Activated T-helper 1 cell treated with Interleukin-2 at 50 U/mL for 16 hours (primary cell): Measurements from ENCODE around the gene PLP1.
"Not testable (repeated sequence)": the region's sequence is repeated elsewhere in the genome, so short reads cannot be mapped to it uniquely, and the experiment has no call there.

ENCODE experiments used
- DNase-seq: peaks from one replicate; pipeline ENCODE4 v3.0.0-alpha.2; 2020; ENCODE audit warnings: low read depth

The PLP1 gene

DNA sequence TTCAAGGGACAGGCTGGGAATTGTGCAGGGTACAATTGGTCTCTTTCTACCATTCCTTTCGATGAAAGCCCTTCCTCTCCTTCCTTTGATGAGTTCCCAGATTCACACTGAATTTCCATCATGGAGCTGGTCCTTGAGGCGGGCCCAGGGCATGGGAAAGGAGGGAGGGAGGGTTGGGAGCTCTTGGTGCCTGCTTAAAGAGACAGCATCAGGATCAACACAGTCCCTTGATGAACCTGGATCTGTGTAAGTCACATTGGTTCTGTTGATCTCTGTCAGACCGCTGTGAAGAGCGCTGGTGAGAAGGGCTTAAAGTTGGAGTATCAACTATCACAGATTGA lies 4.4 kb downstream of the PLP1 start:
- DNase-seq = no peak

DNA sequence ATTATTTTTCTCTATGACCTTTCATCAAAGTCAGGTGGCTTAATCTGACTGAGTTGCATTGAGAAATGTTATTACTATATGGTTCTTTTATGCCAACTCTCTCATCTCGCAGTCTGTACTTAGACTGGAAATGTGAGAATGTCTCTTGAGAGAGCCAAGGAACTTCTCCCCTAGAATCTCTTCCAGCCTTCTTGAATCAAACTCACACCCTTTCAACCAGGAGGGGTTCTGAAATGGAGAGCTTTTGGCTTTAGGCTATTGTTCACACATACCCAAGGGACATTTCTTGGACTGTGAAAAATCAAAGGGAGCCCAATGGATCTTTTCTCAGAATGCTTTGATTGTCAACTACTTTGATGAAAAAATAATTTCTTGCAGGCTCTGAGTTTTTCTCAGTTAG lies 5.1 kb downstream of the PLP1 start:
- no peak for DNase-seq

DNA sequence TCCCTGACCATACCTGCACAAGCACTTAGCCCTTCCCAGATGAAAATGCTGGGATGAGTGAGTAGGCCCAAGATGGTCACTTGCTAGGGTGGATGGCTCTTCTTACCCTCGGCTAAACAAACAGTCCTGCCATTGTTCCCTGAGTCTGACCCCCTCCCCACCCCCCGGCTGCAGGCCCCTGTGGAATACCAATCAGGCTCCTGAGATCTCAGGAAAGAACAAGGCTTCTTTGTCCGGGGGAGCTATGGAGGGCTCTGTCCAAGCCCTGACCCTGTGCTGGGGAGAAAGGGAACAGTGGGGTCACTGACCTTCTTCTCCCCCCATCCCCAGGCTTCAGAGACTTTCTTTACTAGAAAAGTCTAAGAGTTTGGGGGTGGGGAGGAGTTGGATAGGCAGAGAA lies 6.0 kb downstream of the PLP1 start:
- DNase-seq = no peak

DNA sequence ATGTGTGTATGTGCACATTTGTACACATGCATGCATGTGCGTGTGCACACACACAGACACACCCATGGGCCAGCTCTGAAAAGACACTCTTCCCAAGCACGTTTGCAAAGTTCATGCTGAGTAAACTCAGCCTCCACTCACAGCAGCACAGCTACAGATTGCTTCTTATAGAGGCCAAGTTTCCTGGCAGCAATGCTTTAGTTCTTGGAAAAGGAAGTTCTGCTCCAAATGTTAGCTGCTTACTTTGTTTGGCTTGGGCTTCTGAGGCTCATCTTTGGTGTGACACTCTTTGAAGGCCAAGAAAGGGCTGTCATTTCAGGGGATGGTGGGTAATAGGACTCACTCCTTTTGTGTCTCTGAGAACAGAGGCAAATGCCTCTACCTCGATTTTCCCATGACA lies 6.6 kb downstream of the PLP1 start:
- DNase-seq = no peak

DNA sequence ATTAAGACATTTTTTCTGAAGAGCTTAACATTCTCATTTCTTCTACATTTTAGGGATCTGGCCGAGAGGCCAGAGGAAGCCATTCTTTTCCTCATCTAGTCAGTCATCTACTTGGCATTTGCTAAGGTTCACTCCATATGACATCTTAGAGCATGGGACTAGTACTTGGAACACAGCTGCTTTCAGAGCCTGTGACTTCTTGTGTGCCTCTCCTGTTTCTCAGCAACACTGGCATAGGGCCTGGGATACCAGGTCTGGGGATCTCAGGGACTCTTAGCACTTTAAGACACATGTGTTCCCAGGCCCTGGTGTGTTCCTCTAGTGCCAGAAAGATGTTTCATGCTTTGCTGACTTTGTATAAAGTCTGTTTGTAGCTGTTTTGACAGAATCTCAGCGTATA lies 7.3 kb downstream of the PLP1 start:
- no peak for DNase-seq

GRCh38 chrX:103789004-103789403 lies 12.4 kb downstream of the PLP1 start:
- no peak for DNase-seq

DNA sequence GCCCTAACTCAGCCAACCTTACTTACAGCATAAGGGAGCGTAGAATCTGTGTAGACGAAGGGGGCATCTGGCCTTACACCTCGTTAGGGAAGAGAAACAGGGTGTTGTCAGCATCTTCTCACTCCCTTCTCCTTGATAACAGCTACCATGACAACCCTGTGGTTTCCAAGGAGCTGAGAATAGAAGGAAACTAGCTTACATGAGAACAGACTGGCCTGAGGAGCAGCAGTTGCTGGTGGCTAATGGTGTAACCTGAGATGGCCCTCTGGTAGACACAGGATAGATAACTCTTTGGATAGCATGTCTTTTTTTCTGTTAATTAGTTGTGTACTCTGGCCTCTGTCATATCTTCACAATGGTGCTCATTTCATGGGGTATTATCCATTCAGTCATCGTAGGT lies 14.6 kb downstream of the PLP1 start:
- no peak for DNase-seq

DNA sequence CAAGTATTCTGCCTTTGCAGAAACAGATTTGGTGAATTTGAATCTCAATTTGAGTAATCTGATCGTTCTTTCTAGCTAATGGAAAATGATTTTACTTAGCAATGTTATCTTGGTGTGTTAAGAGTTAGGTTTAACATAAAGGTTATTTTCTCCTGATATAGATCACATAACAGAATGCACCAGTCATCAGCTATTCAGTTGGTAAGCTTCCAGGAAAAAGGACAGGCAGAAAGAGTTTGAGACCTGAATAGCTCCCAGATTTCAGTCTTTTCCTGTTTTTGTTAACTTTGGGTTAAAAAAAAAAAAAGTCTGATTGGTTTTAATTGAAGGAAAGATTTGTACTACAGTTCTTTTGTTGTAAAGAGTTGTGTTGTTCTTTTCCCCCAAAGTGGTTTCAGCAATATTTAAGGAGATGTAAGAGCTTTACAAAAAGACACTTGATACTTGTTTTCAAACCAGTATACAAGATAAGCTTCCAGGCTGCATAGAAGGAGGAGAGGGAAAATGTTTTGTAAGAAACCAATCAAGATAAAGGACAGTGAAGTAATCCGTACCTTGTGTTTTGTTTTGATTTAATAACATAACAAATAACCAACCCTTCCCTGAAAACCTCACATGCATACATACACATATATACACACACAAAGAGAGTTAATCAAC lies 15.3 kb downstream of the PLP1 start:
- DNase-seq = no peak

DNA sequence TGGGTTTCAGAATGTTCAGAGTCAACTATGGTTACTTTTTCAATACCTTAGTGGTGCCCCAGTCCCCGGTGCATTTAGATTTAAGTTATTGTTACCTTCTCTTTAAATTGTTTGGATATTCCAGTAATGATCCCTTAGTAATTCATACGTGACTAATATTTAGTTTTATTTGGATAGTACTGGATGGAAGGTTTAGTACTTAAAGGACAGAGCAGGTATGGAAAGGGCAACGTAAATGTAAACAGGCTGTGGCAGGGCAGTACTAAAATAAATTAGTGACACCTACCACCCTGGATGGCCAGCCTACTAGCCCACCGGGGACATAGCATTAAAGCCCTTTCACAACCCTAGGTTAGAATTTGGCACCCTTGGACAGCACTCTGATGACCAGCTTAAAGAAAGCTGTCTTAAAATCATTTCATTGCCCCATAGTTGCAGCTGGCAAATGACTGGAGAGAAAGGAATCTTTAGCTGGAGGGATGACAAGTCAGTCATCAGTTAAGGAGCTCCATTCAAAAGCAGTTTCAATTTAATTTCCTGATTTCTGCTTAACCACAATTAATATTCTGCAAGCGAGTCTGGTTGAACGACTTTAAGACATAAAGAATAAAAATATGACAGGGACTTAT lies 16.4 kb downstream of the PLP1 start:
- no peak for DNase-seq

GRCh38 chrX:103793545-103793940 lies 16.9 kb downstream of the PLP1 start:
- DNase-seq = no peak

DNA sequence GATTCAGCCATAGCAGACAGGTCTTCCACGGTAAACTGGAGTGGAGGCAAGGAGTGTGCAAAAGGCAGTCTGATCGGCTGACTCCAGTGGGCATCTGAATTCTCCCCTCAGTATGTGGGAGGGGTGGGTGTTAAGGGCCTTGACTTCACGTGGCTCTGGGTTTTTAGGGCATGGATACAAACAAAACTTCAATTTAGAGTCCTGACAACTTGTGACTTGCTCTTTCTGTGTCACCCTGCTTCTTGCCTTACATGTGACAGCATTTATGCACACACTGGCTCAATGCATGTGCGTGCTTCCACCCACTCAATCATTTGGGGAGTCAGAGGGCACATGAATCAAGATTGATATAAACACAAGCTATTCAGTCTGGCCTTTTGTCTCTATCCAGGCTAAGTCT lies 17.5 kb downstream of the PLP1 start:
- DNase-seq = no peak

GRCh38 chrX:103797691-103798090 lies 21.1 kb downstream of the PLP1 start:
- DNase-seq = no peak

DNA sequence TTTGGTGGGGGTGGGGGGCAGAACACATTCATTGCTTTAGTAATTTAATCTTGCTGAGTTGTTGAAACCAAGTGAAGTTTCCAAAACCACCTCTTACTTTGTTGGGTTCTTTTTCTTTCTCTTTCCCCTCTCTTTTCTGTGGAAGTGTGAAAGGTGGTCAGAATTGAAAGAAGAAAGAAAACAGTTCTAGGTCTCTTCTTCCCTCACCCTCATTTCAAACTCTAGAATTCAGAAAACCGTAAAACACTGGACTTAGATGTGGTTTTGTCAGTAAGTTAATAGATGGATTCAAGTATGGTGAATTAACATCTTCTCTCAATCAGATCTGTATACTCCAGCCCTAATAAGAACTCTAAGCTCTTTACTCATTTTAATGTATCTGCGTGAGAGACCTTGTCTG lies 23.7 kb downstream of the PLP1 start:
- DNase-seq = no peak

- no peak for DNase-seq
Observed at GRCh38 chrX:103805860-103806259, 29.2 kb downstream of the PLP1 start.

GRCh38 chrX:103806862-103807474 lies 30.3 kb downstream of the PLP1 start:
- DNase-seq = no peak

- no peak for DNase-seq
Observed at GRCh38 chrX:103811858-103812257, 35.2 kb downstream of the PLP1 start.

- DNase-seq = not testable (repeated sequence)
Observed at GRCh38 chrX:103817101-103817500, 40.5 kb downstream of the PLP1 start.

- DNase-seq = no peak
Observed at GRCh38 chrX:103817502-103817901, 40.9 kb downstream of the PLP1 start.

GRCh38 chrX:103818842-103819619 lies 42.4 kb downstream of the PLP1 start:
- no peak for DNase-seq

GRCh38 chrX:103820802-103821201 lies 44.2 kb downstream of the PLP1 start:
- not testable (repeated sequence) for DNase-seq

DNA sequence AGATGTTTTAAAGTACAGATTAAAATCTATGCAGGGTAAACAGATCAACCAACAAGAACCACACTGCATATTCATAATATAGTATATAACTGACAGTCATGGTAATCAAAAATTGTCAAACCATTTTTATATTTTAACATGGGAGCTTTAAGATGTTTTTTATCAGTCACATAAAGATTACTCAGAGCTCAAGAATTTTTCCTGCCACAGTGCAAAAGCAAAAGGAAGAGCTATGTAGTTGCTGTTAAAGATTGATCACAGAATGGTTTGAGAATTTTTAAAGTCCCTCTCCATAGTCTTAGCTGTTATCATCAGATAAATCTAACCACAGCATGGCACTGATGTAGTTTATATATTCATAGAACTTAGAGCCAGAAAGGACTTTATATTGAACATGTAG lies 47.0 kb downstream of the PLP1 start:
- DNase-seq = no peak

DNA sequence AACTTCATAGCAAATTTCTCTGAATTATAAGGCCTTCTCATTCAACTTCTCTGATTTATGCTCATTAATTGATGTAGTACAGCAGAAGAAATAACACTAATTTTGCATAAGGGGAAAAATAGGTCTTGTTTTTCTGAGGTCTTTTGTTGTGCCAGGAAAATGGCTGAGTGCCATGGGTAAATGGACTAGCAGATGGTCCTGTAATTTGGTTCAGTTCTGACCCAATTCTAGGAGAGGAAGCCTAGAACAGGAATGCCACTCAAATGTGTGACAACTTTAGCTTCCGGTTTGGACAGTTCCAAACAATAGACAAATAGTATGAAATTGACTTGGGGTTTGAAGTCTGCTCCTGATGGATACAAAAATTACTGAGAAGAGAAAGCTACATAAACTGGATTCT lies 49.2 kb downstream of the PLP1 start:
- no peak for DNase-seq

DNA sequence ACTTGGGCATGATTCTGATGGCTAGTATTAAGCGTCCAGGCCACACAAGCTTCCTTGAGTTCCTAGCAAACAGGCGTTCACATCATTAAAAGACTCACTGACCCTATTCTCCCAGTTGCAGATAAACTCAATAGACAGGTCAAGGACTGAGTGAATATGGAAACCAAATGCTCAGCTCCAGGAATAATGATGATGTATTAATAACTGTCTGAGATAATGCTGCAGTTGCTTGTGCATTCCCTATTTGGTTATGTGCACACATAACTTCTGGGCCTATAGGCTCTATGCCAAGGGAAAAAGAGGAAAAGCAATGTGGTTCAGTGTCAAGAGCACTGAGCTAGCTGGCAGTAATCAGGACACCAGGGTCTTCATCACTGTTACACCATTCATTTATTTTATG lies 51.9 kb downstream of the PLP1 start:
- DNase-seq = no peak
